ENCODE results near the gene FLII.

DNA sequence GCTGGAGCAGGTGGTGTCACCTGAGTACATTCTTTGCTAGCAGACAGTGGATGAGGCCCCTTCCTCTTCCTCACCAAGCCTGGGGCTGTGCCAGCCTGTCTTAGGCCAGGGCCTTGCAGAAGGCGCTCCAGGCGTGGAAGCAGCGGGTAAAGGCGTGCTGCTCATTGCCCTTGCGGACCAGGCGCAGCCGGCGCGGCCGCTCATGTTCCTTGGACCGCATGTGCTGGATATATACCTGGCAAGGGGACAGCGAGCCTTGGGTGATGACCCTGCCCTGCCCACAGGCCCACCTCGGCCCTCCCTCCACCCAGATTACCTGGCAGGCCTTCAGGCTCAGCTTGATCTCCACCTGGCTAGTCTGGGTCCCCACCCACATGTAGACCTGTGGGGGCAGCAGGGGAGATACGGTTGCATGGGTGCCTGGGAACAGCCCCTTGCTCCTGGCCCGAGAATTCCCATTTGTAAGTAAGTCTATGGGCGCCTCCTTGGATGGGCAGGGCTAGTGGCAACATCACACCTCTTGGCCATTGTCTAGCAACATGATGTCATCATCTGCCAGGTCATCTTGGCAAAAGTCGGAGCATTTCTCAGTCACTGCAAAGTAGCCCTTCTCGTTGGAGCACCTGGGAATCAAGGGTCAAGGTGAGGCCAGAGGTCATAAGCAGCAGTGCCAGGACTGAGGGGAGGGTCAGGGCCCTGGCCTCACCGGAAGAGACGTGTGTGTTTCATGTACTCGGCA, 13.3 kb downstream of the FLII start:
- TF ChIP-seq, protein P1, sequence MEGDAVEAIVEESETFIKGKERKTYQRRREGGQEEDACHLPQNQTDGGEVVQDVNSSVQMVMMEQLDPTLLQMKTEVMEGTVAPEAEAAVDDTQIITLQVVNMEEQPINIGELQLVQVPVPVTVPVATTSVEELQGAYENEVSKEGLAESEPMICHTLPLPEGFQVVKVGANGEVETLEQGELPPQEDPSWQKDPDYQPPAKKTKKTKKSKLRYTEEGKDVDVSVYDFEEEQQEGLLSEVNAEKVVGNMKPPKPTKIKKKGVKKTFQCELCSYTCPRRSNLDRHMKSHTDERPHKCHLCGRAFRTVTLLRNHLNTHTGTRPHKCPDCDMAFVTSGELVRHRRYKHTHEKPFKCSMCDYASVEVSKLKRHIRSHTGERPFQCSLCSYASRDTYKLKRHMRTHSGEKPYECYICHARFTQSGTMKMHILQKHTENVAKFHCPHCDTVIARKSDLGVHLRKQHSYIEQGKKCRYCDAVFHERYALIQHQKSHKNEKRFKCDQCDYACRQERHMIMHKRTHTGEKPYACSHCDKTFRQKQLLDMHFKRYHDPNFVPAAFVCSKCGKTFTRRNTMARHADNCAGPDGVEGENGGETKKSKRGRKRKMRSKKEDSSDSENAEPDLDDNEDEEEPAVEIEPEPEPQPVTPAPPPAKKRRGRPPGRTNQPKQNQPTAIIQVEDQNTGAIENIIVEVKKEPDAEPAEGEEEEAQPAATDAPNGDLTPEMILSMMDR (IDR thresholded peaks at IDR 0.05; ENCODE audit: extremely low read depth in 1 of 2, insufficient read depth in 1 of 2, low read depth in 1 of 2, low read length in 2 of 2) = no peak
- no peak for TF ChIP-seq EZH2 (IDR thresholded peaks at IDR 0.05; ENCODE audit: borderline replicate concordance, low read depth, low read length, severe bottlenecking)
- no peak for TF ChIP-seq JUN (IDR thresholded peaks at IDR 0.05; ENCODE audit: borderline replicate concordance, insufficient read depth, insufficient read length, low read depth)
- TF ChIP-seq POLR2A (IDR thresholded peaks at IDR 0.05; ENCODE audit: low read depth, low read length) = no peak
- no peak for TF ChIP-seq POLR2AphosphoS5 (IDR thresholded peaks at IDR 0.05; ENCODE audit: insufficient read depth, low read depth, low read length)
- no peak for TF ChIP-seq FOS (IDR thresholded peaks at IDR 0.05; ENCODE audit: borderline replicate concordance, insufficient read depth, low read length)
- TF ChIP-seq MYC (IDR thresholded peaks at IDR 0.05; ENCODE audit: low read depth, low read length) = no peak
- TF ChIP-seq, protein P2, sequence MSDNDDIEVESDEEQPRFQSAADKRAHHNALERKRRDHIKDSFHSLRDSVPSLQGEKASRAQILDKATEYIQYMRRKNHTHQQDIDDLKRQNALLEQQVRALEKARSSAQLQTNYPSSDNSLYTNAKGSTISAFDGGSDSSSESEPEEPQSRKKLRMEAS (IDR thresholded peaks at IDR 0.05; ENCODE audit: insufficient read depth, insufficient read length) = no peak
- TF ChIP-seq GATA2 (IDR thresholded peaks at IDR 0.05; ENCODE audit: insufficient read depth, insufficient read length, low read depth, low read length) = no peak

Data from endothelial cell of umbilical vein (primary cell).